ENCODE measurements around the gene NFATC1.

DNA sequence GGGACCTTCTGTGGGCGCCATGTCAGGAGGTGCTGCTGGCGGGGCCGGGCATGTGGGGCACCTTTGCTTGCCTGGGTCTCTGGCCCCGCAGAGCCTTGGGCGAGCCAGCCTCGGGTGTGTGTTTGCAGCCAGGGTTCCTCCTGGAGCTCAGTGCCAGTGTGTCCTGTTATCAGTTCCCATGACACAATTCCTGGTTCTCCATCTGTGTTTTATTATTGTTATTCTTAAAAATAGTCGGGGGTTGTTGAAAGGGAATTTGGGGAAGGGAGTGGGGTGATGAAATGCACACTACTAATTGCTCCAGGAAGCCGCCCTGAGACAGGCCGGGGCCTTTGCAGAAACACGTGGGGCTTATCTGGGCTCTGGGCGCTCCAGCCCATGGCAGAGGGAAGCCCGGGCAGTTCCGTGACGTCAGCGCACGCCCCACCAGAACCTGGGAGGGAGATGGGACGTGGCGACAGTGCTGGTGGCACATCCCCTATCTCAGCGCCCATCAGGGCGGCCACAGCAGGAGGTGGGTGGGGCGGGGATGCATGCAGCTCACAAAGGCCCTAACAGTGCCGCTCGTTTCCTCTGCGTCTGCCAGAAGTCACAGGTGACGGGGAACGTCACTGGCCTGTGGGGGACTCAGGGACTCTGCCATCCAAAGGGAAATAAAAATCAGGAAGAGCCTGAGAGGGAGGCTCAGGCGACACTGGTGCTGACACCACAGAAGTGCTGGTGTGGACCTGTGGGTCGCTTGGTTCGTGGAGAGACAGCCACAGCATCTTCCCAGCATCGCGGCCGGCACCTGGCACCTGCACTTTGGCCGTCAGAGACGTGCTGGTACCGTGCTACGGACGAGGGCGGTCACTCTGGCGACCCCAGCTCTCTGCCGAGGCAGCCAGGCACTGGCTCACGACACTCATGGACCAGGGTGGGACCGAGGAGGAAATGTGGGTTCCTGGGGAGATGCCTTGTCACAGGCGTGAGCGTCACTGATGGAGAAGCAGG lies 131.0 kb downstream of the NFATC1 start:
- TF ChIP-seq POLR2A (IDR thresholded peaks at IDR 0.05): no peak
- TF ChIP-seq, protein P1, sequence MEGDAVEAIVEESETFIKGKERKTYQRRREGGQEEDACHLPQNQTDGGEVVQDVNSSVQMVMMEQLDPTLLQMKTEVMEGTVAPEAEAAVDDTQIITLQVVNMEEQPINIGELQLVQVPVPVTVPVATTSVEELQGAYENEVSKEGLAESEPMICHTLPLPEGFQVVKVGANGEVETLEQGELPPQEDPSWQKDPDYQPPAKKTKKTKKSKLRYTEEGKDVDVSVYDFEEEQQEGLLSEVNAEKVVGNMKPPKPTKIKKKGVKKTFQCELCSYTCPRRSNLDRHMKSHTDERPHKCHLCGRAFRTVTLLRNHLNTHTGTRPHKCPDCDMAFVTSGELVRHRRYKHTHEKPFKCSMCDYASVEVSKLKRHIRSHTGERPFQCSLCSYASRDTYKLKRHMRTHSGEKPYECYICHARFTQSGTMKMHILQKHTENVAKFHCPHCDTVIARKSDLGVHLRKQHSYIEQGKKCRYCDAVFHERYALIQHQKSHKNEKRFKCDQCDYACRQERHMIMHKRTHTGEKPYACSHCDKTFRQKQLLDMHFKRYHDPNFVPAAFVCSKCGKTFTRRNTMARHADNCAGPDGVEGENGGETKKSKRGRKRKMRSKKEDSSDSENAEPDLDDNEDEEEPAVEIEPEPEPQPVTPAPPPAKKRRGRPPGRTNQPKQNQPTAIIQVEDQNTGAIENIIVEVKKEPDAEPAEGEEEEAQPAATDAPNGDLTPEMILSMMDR (IDR thresholded peaks at IDR 0.05): no peak
